HCT116 (cell line): ENCODE measurements around the gene BEX5. TPM values are rescaled to one million over a fixed set of nuclear protein-coding genes. Genes with fewer than 3 reads are reported as not detected.

ENCODE experiments used
- ATAC-seq: fragments of 200-7000 bp; cut with Tn5 transposase; 2 replicates; pipeline ENCODE4 v1.9.1; 2020; ENCODE audit warnings: mild to moderate bottlenecking, moderate library complexity
- BruUV-seq: library from RNA; stranded (reverse); fragments of 400-500 nt; replicated peaks from 2 replicates; lab custom pipeline; 2021; lab: Mats Ljungman, UMichigan
- CTCF ChIA-PET: fragments of 300-600 bp; sonication (Branson Sonifier 250); formaldehyde crosslinking; loops from one replicate; lab custom pipeline; 2021; ENCODE audit warnings: antibody characterized with exemption; lab: Charles Lee
- POLR2A ChIA-PET: fragments of 300-600, 350-600 bp; sonication (Branson Sonifier 250); formaldehyde crosslinking; loops from one replicate; lab custom pipeline; 2021; ENCODE audit warnings: antibody characterized with exemption; lab: Charles Lee
- RAD21 ChIA-PET, 2 experiments: fragments of 300-600 bp; sonication (Branson Sonifier 250); formaldehyde crosslinking; loops; one replicate each; lab custom pipeline; 2023; ENCODE audit warnings: low total read pairs in 2 of 2; ENCODE audit not compliant: uncharacterized antibody in 2 of 2, unreplicated experiment in 2 of 2, low non-redundant PET in 1 of 2; lab: Charles Lee
- DNase-seq: peaks from one replicate; pipeline ENCODE4 v3.0.0-alpha.2; 2010; ENCODE audit warnings: low read depth, low spot score
- H2AFZ ChIP-seq: fragments of 200-600 bp; shearing (Covaris generic), sonication (generic); 2 replicates; pipeline ENCODE4 v1.6.1; 2017; ENCODE audit warnings: low read depth, mixed run types, mixed read lengths, antibody characterized with exemption, low read length; ENCODE audit not compliant: poor library complexity, severe bottlenecking
- H3K27ac ChIP-seq: 2 replicates; pipeline ENCODE4 v1.5.1; 2012; ENCODE audit warnings: low read depth, low read length
- H3K27me3 ChIP-seq: fragments of 200-600 bp; sonication (generic); 2 replicates; pipeline ENCODE4 v1.6.1; 2016; ENCODE audit warnings: mixed run types, low read length, mixed read lengths; ENCODE audit not compliant: insufficient read depth
- H3K36me3 ChIP-seq, 2 experiments: fragments of 200-500 bp in 1 of 2; fragments of 200-600 bp in 1 of 2; sonication (Bioruptor generic) in 1 of 2; sonication (generic) in 1 of 2; 2 replicates each; pipeline versions ENCODE4 v1.5.1 to v1.6.1; 2014 to 2016; ENCODE audit warnings: low read length in 2 of 2, inconsistent platforms in 1 of 2, mixed read lengths in 1 of 2, mixed run types in 1 of 2; ENCODE audit not compliant: insufficient read depth in 2 of 2, control insufficient read depth in 1 of 2
- H3K4me1 ChIP-seq, 2 experiments: fragments of 200-600 bp in 1 of 2; sonication (generic) in 1 of 2; 2 replicates each; pipeline versions ENCODE4 v1.5.1 to v1.6.1; 2012 to 2017; ENCODE audit warnings: low read length in 2 of 2, inconsistent platforms in 1 of 2, mild to moderate bottlenecking in 1 of 2, mixed read lengths in 1 of 2, mixed run types in 1 of 2, moderate library complexity in 1 of 2; ENCODE audit not compliant: insufficient read depth in 2 of 2, control insufficient read depth in 1 of 2
- H3K4me2 ChIP-seq: fragments of 200-600 bp; sonication (generic); 2 replicates; pipeline ENCODE4 v1.6.1; 2017; ENCODE audit warnings: mixed run types, low read length, mixed read lengths
- H3K4me3 ChIP-seq, 2 experiments: fragments of 200-600 bp in 1 of 2; sonication (generic) in 1 of 2; replicated peaks in 1 of 2; 2 replicates each; pipeline ENCODE4 v1.5.1; 2011 to 2016; ENCODE audit warnings: low read length in 2 of 2, control low read depth in 1 of 2, low read depth in 1 of 2, mild to moderate bottlenecking in 1 of 2, mixed read lengths in 1 of 2, mixed run types in 1 of 2
- H3K79me2 ChIP-seq: fragments of 200-600 bp; sonication (generic); 2 replicates; pipeline ENCODE4 v1.6.1; 2017; ENCODE audit warnings: mild to moderate bottlenecking, mixed run types, low read length, moderate library complexity, mixed read lengths; ENCODE audit not compliant: insufficient read depth
- H3K9ac ChIP-seq: fragments of 200-600 bp; sonication (generic); 2 replicates; pipeline ENCODE4 v1.6.1; 2016; ENCODE audit warnings: low read length, mixed read lengths
- H3K9me2 ChIP-seq: fragments of 200-600 bp; sonication (generic), shearing (Covaris generic); 2 replicates; pipeline ENCODE4 v1.6.1; 2017; ENCODE audit warnings: mixed run types, mild to moderate bottlenecking, moderate library complexity; ENCODE audit not compliant: insufficient read depth
- H3K9me3 ChIP-seq, 2 experiments: fragments of 200-500 bp in 1 of 2; fragments of 200-600 bp in 1 of 2; sonication (Bioruptor generic) in 1 of 2; sonication (generic) in 1 of 2; 2 replicates each; pipeline ENCODE4 v1.6.1; 2014 to 2017; ENCODE audit warnings: low read length in 2 of 2, mixed read lengths in 2 of 2, inconsistent platforms in 1 of 2, low read depth in 1 of 2, mild to moderate bottlenecking in 1 of 2, mixed run types in 1 of 2, moderate library complexity in 1 of 2; ENCODE audit not compliant: control insufficient read depth in 1 of 2, insufficient read depth in 1 of 2
- H4K20me1 ChIP-seq: fragments of 200-600 bp; sonication (generic), shearing (Covaris generic); 2 replicates; pipeline ENCODE4 v1.6.1; 2017; ENCODE audit warnings: mixed run types, mild to moderate bottlenecking, moderate library complexity; ENCODE audit not compliant: insufficient read depth
- ATF3 ChIP-seq: IDR thresholded peaks from 2 replicates; pipeline ENCODE4 v1.6.1; 2012
- CBX3 ChIP-seq: IDR thresholded peaks from 2 replicates; pipeline ENCODE4 v1.6.1; 2012; ENCODE audit warnings: low read depth
- CTCF ChIP-seq, 3 experiments: fragments of 200-600 bp in 1 of 3; sonication (generic) in 1 of 3; IDR thresholded peaks in 2 of 3; conservative IDR thresholded peaks in 1 of 3; 2 replicates each; pipeline ENCODE4 v1.5.1; 2012 to 2017; ENCODE audit warnings: low read depth in 2 of 3, low read length in 2 of 3, antibody characterized with exemption in 1 of 3, borderline replicate concordance in 1 of 3, control low read depth in 1 of 3, mild to moderate bottlenecking in 1 of 3, mixed read lengths in 1 of 3, mixed run types in 1 of 3, moderate library complexity in 1 of 3; ENCODE audit not compliant: insufficient read depth in 1 of 3
- ELF1 ChIP-seq: IDR thresholded peaks from 2 replicates; pipeline ENCODE4 v1.6.1; 2012; ENCODE audit warnings: low read depth, borderline replicate concordance
- EZH2 ChIP-seq: fragments of 200-600 bp; sonication (generic); IDR thresholded peaks from 2 replicates; pipeline ENCODE4 v1.6.1; 2017; ENCODE audit warnings: antibody characterized with exemption, mixed run types
- JUND ChIP-seq: IDR thresholded peaks from 2 replicates; pipeline ENCODE4 v1.6.1; 2012
- POLR2AphosphoS5 ChIP-seq: IDR thresholded peaks from 2 replicates; pipeline ENCODE4 v1.6.1; 2011; ENCODE audit warnings: mild to moderate bottlenecking, low read depth, low read length, moderate library complexity
- RAD21 ChIP-seq: IDR thresholded peaks from 2 replicates; pipeline ENCODE4 v1.6.1; 2012; ENCODE audit warnings: low read depth, mild to moderate bottlenecking
- REST ChIP-seq: IDR thresholded peaks from 2 replicates; pipeline ENCODE4 v1.6.1; 2012; ENCODE audit warnings: low read depth
- SIN3A ChIP-seq: IDR thresholded peaks from 2 replicates; pipeline ENCODE4 v1.6.1; 2012; ENCODE audit warnings: low read depth
- YY1 ChIP-seq: IDR thresholded peaks from 2 replicates; pipeline ENCODE4 v1.6.1; 2011; ENCODE audit warnings: low read length, low read depth, moderate library complexity, mild to moderate bottlenecking; ENCODE audit not compliant: insufficient replicate concordance; ENCODE audit errors: extremely low read depth
- ZFX ChIP-seq: fragments of 450-650 bp; IDR thresholded peaks from 2 replicates; pipeline ENCODE4 v1.6.1; 2017
- ZNF274 ChIP-seq: fragments of 200-500 bp; sonication (Bioruptor generic); IDR thresholded peaks from 2 replicates; pipeline ENCODE4 v1.6.1; 2014; ENCODE audit warnings: mild to moderate bottlenecking, low read depth, low read length, inconsistent platforms
- intact Hi-C: fragments of 100-400 bp; cut with micrococcal nuclease; formaldehyde crosslinking; loops from 2 replicates; pipeline ENCODE4 v1.10.0; 2022
- total RNA-seq: library from RNA; stranded (reverse); gene quantifications from one replicate; pipeline ENCODE4 v1.2.1, GENCODE V29; 2021; ENCODE audit not compliant: unreplicated experiment
- TF ChIP-seq, protein P1 (sequence below): IDR thresholded peaks from 2 replicates; pipeline ENCODE4 v1.6.1; 2012

Gene BEX5
- total RNA-seq, 1 experiment from 2014 or later, result not detected

DNA sequence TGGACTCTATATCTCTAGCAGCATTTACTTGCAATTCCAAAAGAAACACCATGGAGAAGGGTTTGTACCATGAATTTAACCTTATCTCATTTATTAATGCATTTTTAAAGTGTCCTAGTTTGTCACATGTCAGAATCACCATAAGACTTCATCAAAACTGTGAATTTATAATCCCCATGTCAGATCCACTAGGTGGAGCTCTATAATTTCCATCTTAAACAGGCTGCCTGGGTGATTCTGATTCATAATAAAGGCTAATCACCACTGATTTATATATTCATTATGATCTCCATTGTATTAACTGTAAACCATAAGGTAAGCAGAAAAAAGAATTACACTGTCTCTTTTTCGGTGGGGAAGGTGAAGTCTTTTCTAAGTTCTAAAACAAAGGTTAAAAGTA lies 26.3 kb downstream of the BEX5 start:
- no peaks in the 10 kb centered on the region for H3K9me2 ChIP-seq
- H3K27me3 ChIP-seq, result peaks cover 3% of the 10 kb centered on the region
- ATAC-seq, result peak; percentile 44; the same call in 1 of the 2 replicates
- DNase-seq, result no peak
- TF ChIP-seq ZNF274 (no peak), ATF3 (no peak), CBX3 (no peak), ELF1 (no peak), JUND (no peak), CTCF (IDR thresholded peaks at IDR 0.05 in 2 of 3, conservative IDR thresholded peaks at IDR 0.05 in 1 of 3; ENCODE audit: borderline replicate concordance in 1 of 3, insufficient read depth in 1 of 3, low read depth in 2 of 3, low read length in 2 of 3) (peak in 2 of 3 experiments; percentile 15 to 37; a peak in 3 of 6 replicates), RAD21 (peak; percentile 29; the same call in 1 of the 2 replicates)
- no peaks in the 10 kb centered on the region for H3K36me3 ChIP-seq
- no peak overlapping the region for H3K4me2 ChIP-seq
- POLR2A ChIA-PET, result no interaction called here
- no peak overlapping the region for H3K27ac ChIP-seq
- no peaks in the 10 kb centered on the region for H3K9me3 ChIP-seq
- RAD21 ChIA-PET, result no interaction called here
- CTCF ChIA-PET, result interaction anchor here (0.8 kb wide), 1 partner anchor 10 kb away, joined by 3 read pairs; no protein-coding TSS in a partner anchor
- H3K4me1 ChIP-seq, result no peaks in the 10 kb centered on the region
- H2AFZ ChIP-seq, result no peak overlapping the region
- H3K4me3 ChIP-seq, result no peak overlapping the region
- intact Hi-C loops, result no loop called here
- H3K79me2 ChIP-seq, result no peaks in the 10 kb centered on the region
- H3K9ac ChIP-seq, result no peak overlapping the region
- no peaks in the 10 kb centered on the region for H4K20me1 ChIP-seq
- BruUV-seq, result no TSS peak

GRCh38 chrX:102126863-102127262 lies 28.9 kb downstream of the BEX5 start:
- H3K9me2 ChIP-seq, result no peaks in the 10 kb centered on the region
- ChIA-PET RAD21 (no interaction called here), CTCF (no interaction called here), POLR2A (no interaction called here)
- no peak overlapping the region for H2AFZ ChIP-seq
- no peak for DNase-seq
- no peaks in the 10 kb centered on the region for H4K20me1 ChIP-seq
- H3K4me2 ChIP-seq, result no peak overlapping the region
- H3K79me2 ChIP-seq, result no peaks in the 10 kb centered on the region
- intact Hi-C loops, result no loop called here
- H3K27ac ChIP-seq, result no peak overlapping the region
- no peak for ATAC-seq
- BruUV-seq, result no TSS peak
- no peaks in the 10 kb centered on the region for H3K4me1 ChIP-seq
- no peaks in the 10 kb centered on the region for H3K36me3 ChIP-seq
- no peak overlapping the region for H3K4me3 ChIP-seq
- H3K9ac ChIP-seq, result no peak overlapping the region
- H3K27me3 ChIP-seq, result peaks cover 3% of the 10 kb centered on the region; the same call in 1 of the 2 replicates
- no peaks in the 10 kb centered on the region for H3K9me3 ChIP-seq
- TF ChIP-seq, protein P1, sequence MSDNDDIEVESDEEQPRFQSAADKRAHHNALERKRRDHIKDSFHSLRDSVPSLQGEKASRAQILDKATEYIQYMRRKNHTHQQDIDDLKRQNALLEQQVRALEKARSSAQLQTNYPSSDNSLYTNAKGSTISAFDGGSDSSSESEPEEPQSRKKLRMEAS, result no peak
- no peak for TF ChIP-seq ZFX
- TF ChIP-seq YY1, result no peak
- TF ChIP-seq SIN3A, result no peak
- no peak for TF ChIP-seq REST
- TF ChIP-seq POLR2AphosphoS5, result no peak
- TF ChIP-seq ATF3, result no peak
- TF ChIP-seq ZNF274, result no peak
- no peak for TF ChIP-seq JUND
- no peak for TF ChIP-seq EZH2
- no peak for TF ChIP-seq CBX3
